GM19025 (cell line): ENCODE measurements around the gene EBPL.
"Not testable (repeated sequence)": the region's sequence is repeated elsewhere in the genome, so short reads cannot be mapped to it uniquely, and the experiment has no call there.

Experiments
- ATAC-seq: cut with Tn5 transposase; IDR thresholded peaks from one replicate; pipeline ENCODE4 v1.9.1; 2021; ENCODE audit warnings: mild to moderate bottlenecking, low read depth, moderate library complexity; ENCODE audit not compliant: unreplicated experiment

Gene EBPL

GRCh38 chr13:49690995-49691784 lies at the start of gene EBPL:
Gene EBPL (minus strand): TSS chr13:49691486. CDS start chr13:49691424, 62 bp downstream.
- peak; percentile 99 for ATAC-seq

- no peak for ATAC-seq
Measured at GRCh38 chr13:49740870-49741269, 49.6 kb upstream of the EBPL start.

GRCh38 chr13:49739498-49740187 lies 48.4 kb upstream of the EBPL start:
- no peak for ATAC-seq

- ATAC-seq = no peak
Measured at GRCh38 chr13:49733181-49733951, 42.1 kb upstream of the EBPL start.

GRCh38 chr13:49731766-49732165 lies 40.5 kb upstream of the EBPL start:
- ATAC-seq = no peak

- no peak for ATAC-seq
Measured at GRCh38 chr13:49716615-49717014, 25.3 kb upstream of the EBPL start.

GRCh38 chr13:49714757-49715156 lies 23.5 kb upstream of the EBPL start:
- no peak for ATAC-seq

GRCh38 chr13:49711218-49711863 lies 20.1 kb upstream of the EBPL start:
- ATAC-seq = no peak

GRCh38 chr13:49704264-49704663 lies 13.0 kb upstream of the EBPL start:
- not testable (repeated sequence) for ATAC-seq

- ATAC-seq = no peak
Measured at GRCh38 chr13:49701491-49701890, 10.2 kb upstream of the EBPL start.

- ATAC-seq = no peak
Measured at GRCh38 chr13:49697468-49697867, 6.2 kb upstream of the EBPL start.

- no peak for ATAC-seq
Measured at GRCh38 chr13:49694446-49694845, 3.2 kb upstream of the EBPL start.

- no peak for ATAC-seq
Measured at GRCh38 chr13:49693877-49694276, 2.6 kb upstream of the EBPL start.

- ATAC-seq = no peak
Measured at GRCh38 chr13:49693191-49693733, 2.0 kb upstream of the EBPL start.

- ATAC-seq = peak; percentile 2
Measured at GRCh38 chr13:49690133-49690994, 922 bp downstream of the EBPL start.

GRCh38 chr13:49683489-49683888 lies 7.8 kb downstream of the EBPL start:
- peak; percentile 61 for ATAC-seq

GRCh38 chr13:49681842-49682435 lies 9.3 kb downstream of the EBPL start:
- ATAC-seq = no peak

GRCh38 chr13:49679246-49679645 lies 12.0 kb downstream of the EBPL start:
- no peak for ATAC-seq
